ENCODE results near the gene UGCG.

UGCG gene

DNA sequence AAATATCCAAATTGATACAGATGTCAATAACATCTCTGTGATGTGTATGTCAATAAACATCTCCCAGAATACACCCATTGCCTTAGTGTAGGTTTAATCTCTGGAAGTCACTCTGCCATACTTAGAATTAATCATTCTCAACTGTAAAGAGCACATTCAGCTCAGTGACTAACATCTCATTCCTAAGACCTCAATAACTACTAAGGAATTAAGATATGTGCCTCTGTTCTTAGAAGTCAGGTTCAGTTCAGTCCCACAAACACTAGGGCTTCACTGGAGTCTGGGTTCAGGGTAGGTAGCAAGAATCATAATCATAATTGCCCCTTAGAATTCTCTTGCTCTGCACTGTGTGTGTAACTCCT, 31.7 kb downstream of the UGCG start:
- Histone ChIP-seq H3K4me3 (ENCODE audit: low read depth in 1 of 2, low read length in 1 of 2) (no peak overlapping the region), H3K4me1 (ENCODE audit: control insufficient read depth in 1 of 2, insufficient read depth in 1 of 2, low read depth in 1 of 2, low read length in 1 of 2) (peaks cover 12 to 29% of the 10 kb centered on the region in 2 experiments), H3K9me3 (no peaks in the 10 kb centered on the region), H3K27ac (peak overlapping the region; percentile 78), H3K36me3 (peaks cover 49% of the 10 kb centered on the region), H3K27me3 (no peaks in the 10 kb centered on the region)
- TF ChIP-seq, protein P1, sequence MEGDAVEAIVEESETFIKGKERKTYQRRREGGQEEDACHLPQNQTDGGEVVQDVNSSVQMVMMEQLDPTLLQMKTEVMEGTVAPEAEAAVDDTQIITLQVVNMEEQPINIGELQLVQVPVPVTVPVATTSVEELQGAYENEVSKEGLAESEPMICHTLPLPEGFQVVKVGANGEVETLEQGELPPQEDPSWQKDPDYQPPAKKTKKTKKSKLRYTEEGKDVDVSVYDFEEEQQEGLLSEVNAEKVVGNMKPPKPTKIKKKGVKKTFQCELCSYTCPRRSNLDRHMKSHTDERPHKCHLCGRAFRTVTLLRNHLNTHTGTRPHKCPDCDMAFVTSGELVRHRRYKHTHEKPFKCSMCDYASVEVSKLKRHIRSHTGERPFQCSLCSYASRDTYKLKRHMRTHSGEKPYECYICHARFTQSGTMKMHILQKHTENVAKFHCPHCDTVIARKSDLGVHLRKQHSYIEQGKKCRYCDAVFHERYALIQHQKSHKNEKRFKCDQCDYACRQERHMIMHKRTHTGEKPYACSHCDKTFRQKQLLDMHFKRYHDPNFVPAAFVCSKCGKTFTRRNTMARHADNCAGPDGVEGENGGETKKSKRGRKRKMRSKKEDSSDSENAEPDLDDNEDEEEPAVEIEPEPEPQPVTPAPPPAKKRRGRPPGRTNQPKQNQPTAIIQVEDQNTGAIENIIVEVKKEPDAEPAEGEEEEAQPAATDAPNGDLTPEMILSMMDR (IDR thresholded peaks at IDR 0.05) = no peak

GRCh38 chr9:111934747-111935146, 38.1 kb downstream of the UGCG start:
- H3K4me1 ChIP-seq (ENCODE audit: control insufficient read depth in 1 of 2, insufficient read depth in 1 of 2, low read depth in 1 of 2, low read length in 1 of 2) = peaks cover 24 to 31% of the 10 kb centered on the region in 2 experiments
- H3K27me3 ChIP-seq = no peaks in the 10 kb centered on the region
- TF ChIP-seq, protein P1 (IDR thresholded peaks at IDR 0.05) = no peak
- no peak overlapping the region for H3K4me3 ChIP-seq (ENCODE audit: low read depth in 1 of 2, low read length in 1 of 2)
- peaks cover 57% of the 10 kb centered on the region for H3K36me3 ChIP-seq
- H3K9me3 ChIP-seq = no peaks in the 10 kb centered on the region
- peak overlapping the region; percentile 71 for H3K27ac ChIP-seq

DNA sequence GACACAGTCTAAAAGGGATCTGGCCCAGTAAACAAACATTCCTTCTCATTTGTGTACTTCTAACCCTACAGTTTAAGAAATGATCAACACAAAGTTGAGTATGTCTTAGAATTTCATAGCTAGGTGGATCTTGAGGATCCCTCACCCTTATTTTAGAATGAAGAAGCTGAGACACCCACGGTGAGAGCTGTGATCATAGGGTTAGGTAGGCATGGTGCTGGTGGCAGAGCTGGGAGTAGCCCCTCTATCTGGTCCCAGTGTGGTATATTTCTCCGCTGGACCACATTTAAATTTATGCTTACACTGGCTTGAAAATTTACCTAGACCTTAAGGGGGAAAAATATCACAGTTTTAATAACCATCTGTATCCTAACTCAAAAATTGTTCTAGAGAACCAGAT, 39.8 kb downstream of the UGCG start:
- H3K27ac ChIP-seq = peak overlapping the region; percentile 71
- TF ChIP-seq, protein P1 (IDR thresholded peaks at IDR 0.05) = no peak
- H3K27me3 ChIP-seq = no peaks in the 10 kb centered on the region
- H3K36me3 ChIP-seq = peaks cover 44% of the 10 kb centered on the region
- peaks cover 24 to 31% of the 10 kb centered on the region in 2 experiments for H3K4me1 ChIP-seq (ENCODE audit: control insufficient read depth in 1 of 2, insufficient read depth in 1 of 2, low read depth in 1 of 2, low read length in 1 of 2)
- H3K9me3 ChIP-seq = no peaks in the 10 kb centered on the region
- H3K4me3 ChIP-seq (ENCODE audit: low read depth in 1 of 2, low read length in 1 of 2) = no peak overlapping the region

- no peaks in the 10 kb centered on the region for H3K27me3 ChIP-seq
- TF ChIP-seq, protein P1 (IDR thresholded peaks at IDR 0.05) = no peak
- peak overlapping the region; percentile 71 for H3K27ac ChIP-seq
- H3K4me1 ChIP-seq (ENCODE audit: control insufficient read depth in 1 of 2, insufficient read depth in 1 of 2, low read depth in 1 of 2, low read length in 1 of 2) = peaks cover 24 to 31% of the 10 kb centered on the region in 2 experiments
- H3K4me3 ChIP-seq (ENCODE audit: low read depth in 1 of 2, low read length in 1 of 2) = peak overlapping the region in 1 of 2 experiments; percentile 22
- H3K9me3 ChIP-seq = no peaks in the 10 kb centered on the region
- H3K36me3 ChIP-seq = peaks cover 35% of the 10 kb centered on the region
Observed at GRCh38 chr9:111937301-111937700, 40.7 kb downstream of the UGCG start.

DNA sequence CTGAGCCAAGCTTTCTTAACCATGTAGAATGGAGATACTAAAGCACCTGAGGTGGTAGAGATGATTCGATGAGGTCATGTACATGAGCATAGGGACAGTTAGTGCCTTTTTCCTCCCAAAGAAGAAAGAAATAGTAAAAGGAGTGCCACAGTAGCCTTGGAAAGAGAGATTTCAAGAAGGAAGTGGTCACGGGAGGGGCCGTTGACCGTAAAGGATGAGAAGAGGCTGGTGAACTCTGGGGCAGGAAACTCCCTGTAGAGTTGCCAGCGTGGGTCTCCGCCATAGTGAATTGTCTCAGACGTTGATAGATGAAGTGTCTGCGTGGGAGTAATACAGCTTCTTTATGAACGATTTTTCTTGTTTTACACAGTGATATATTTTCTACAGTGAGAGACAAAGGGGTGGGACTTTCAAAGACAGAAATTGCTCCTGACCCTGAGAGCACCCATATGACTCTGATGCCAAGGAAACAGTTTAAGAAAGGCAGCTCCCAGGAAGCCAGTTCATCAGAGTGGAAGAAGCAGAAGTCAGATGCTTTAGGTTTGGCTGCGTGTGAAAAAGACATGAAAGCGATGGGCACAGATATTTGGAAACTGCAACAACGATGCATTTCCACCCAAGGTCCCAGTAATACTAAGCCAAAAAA, 41.3 kb downstream of the UGCG start:
- H3K27me3 ChIP-seq = no peaks in the 10 kb centered on the region
- TF ChIP-seq, protein P1 (IDR thresholded peaks at IDR 0.05) = no peak
- H3K4me1 ChIP-seq (ENCODE audit: control insufficient read depth in 1 of 2, insufficient read depth in 1 of 2, low read depth in 1 of 2, low read length in 1 of 2) = peaks cover 24 to 31% of the 10 kb centered on the region in 2 experiments
- H3K4me3 ChIP-seq (ENCODE audit: low read depth in 1 of 2, low read length in 1 of 2) = peak overlapping the region; percentile 22 to 37
- H3K36me3 ChIP-seq = peaks cover 29% of the 10 kb centered on the region
- no peaks in the 10 kb centered on the region for H3K9me3 ChIP-seq
- peak overlapping the region; percentile 71 for H3K27ac ChIP-seq

Measured in neutrophil (primary cell).